GM18498 (cell line): ENCODE data around the gene RAC3.

ENCODE experiments used
- ATAC-seq: cut with Tn5 transposase; IDR thresholded peaks from one replicate; pipeline ENCODE4 v1.9.1; 2021; ENCODE audit warnings: mild to moderate bottlenecking, moderate library complexity; ENCODE audit not compliant: unreplicated experiment

RAC3 gene

GRCh38 chr17:82065638-82066303 is 34.3 kb downstream of the RAC3 start, which contains the start of gene DUS1L:
Gene DUS1L (minus strand): TSS chr17:82065804. CDS start chr17:82065059, 745 bp downstream.
- ATAC-seq = peak; percentile 77

GRCh38 chr17:82070611-82071010 is 39.1 kb downstream of the RAC3 start:
- ATAC-seq = no peak

- no peak for ATAC-seq
Measured at GRCh38 chr17:82072827-82073226, 41.3 kb downstream of the RAC3 start.

- ATAC-seq = no peak
Measured at GRCh38 chr17:82073446-82073845, 42.0 kb downstream of the RAC3 start.

- ATAC-seq = no peak
Measured at GRCh38 chr17:82076018-82076784, 44.7 kb downstream of the RAC3 start.

- no peak for ATAC-seq
Measured at GRCh38 chr17:82076785-82077591, 45.5 kb downstream of the RAC3 start.

GRCh38 chr17:82077617-82078358 is 46.3 kb downstream of the RAC3 start:
- no peak for ATAC-seq

- no peak for ATAC-seq
Measured at GRCh38 chr17:82078433-82078832, 47.0 kb downstream of the RAC3 start.

GRCh38 chr17:82079001-82079677 is 47.7 kb downstream of the RAC3 start:
- ATAC-seq = no peak

GRCh38 chr17:82080048-82080788 is 48.7 kb downstream of the RAC3 start:
- ATAC-seq = no peak

GRCh38 chr17:82080789-82081464 is 49.4 kb downstream of the RAC3 start:
- ATAC-seq = no peak

GRCh38 chr17:82081546-82081945 is 50.1 kb downstream of the RAC3 start:
- ATAC-seq = no peak

- ATAC-seq = no peak
Measured at GRCh38 chr17:82081966-82082365, 50.5 kb downstream of the RAC3 start.

GRCh38 chr17:82082456-82082855 is 51.0 kb downstream of the RAC3 start:
- ATAC-seq = no peak

GRCh38 chr17:82083009-82083408 is 51.5 kb downstream of the RAC3 start:
- ATAC-seq = no peak
